CD4-positive, alpha-beta T cell treated with Interleukin-12 subunit alpha and Interleukin-12 subunit beta, for 1 hour (primary cell): ENCODE results near the gene ZNF212.

Experiments
- DNase-seq: peaks from one replicate; pipeline ENCODE4 v3.0.0-alpha.2; 2020

ZNF212 gene

DNA sequence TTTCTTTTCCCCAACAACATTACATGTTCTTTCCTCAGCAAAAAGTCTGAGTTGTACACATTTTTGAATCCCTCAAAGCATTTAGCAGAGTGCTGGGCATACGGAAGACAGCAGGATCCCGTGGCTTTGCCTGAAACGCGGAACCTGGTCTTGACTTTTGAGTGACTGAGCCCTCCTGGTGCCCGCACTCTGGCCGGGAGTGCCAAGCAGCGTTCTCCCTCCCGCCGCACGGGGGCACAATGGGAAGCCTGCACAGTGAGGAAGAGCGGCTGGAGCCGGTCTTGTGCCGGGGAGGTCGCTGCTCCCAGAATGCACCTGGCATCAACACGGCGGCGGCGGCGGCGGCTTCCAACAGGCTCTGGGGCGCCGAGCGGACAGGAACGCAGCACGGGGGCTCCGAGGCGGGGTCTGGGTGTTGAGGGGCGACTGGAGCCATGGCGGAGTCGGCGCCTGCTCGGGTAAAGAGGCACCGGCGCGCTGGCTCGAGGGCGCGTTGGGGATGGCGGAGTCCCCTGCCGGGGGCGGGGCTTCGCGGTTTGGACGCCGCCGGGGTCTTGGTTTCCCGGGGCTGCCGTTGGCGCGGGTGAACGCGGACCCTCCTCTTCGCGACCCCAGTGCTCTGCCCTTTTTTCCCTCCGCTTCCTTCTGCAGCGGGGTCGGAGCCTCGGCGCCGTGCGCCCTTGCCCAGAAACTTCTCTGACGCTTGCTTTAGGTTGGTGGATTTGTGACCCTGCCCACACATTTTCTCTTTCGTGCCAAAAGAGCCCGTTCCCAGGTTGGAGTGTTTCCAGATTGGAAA, at the start of gene ZNF212:
ZNF212 (plus strand) TSS at position 307 of the 799 bp plus-strand sequence; CDS start at position 435, 128 bp downstream.
- peak; percentile 88 for DNase-seq

DNA sequence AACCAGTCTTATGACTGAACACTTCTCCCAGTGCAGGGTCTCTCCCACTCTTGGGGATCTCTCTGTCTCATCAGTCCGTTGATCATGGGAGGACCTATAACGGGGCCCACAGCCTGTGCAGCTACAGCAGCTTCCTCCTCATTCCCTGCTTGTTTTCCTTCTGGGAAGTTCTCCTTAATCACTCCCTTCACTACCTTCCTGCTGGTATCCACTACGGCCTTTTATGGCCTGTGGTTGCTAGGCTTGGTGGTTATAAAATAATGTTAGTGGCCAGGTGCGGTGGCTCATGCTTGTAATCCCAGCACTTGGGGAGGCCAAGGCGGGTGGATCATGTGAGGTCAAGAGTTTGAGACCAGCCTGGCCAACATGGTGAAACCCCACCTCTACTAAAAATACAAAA, 47.6 kb upstream of the ZNF212 start:
- DNase-seq: no peak

GRCh38 chr7:149194799-149195179, 44.7 kb upstream of the ZNF212 start:
- DNase-seq: no peak

- peak; percentile 69 for DNase-seq
Observed at GRCh38 chr7:149195180-149196150, 44.0 kb upstream of the ZNF212 start, which contains the start of gene ZNF282. Gene ZNF282 (plus strand): TSS chr7:149195546. CDS start chr7:149195590, 44 bp downstream.

DNA sequence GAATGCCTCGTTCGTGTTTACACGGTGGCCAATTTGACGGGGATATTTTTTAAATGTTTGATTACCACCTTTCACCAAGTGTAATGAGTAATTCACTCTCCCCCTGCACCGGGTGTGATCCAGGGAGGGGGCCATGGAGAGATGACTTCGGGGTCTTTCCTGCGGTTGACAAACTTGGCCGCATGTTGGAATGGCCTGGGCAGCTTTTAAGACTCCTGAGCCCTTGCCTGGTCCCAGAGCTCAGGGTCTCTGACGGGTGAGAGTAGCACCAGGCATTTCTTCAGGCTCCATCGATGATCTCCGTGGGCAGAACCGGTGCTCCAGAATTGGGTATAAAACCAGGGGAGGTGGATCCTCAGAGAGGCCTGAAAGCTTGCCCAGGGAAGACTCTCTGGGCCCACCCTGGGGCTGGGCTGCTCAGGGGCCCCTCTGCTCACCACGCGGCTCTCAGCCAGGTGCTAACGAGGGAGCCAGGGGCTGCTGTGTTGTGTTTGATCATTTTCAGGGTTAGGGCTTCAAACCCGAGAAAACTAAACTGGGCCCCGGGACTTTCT, 43.2 kb upstream of the ZNF212 start:
- peak; percentile 4 for DNase-seq

DNA sequence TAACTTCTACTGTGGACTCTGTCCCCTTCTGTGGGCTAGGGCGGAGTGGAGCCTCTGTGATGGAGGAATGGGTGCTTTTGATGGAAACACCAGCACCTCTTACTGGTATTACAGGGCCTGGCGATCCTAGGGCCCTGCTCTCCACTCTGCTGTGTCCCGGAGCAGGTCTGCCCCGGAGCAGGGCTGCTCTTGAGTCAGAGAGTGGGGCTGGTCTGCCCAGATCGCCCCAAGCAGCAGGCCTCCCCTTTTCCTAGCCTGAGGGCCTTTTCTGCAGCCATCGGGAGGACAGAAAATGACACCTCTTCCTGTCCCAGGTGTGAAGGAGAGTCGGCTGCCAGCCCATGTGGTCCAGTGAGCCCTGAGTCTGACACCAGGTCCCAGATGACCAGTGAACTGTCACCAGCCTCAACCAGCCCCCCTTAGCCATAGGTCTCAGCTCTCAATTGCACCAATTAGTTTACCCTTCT, 42.7 kb upstream of the ZNF212 start:
- no peak for DNase-seq

DNA sequence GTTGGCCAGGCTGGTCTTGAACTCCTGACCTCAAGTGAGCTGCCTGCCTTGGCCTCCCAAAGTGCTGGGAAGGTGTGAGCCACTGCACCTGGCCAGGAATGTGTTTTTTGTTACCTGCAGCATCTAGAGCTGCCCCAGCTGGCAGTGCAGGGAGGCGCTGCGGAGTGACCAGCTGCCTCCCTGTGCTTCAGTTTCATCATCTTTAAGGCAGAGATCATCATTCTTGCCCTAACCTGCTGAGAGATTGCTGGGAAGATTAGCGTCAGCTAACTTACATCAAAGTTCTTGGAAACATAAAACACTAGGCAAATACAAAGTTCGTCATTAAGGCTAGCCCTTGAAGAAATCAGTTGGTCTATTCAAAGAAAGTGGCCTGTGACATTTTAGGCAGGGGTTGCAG, 41.8 kb upstream of the ZNF212 start:
- no peak for DNase-seq

DNA sequence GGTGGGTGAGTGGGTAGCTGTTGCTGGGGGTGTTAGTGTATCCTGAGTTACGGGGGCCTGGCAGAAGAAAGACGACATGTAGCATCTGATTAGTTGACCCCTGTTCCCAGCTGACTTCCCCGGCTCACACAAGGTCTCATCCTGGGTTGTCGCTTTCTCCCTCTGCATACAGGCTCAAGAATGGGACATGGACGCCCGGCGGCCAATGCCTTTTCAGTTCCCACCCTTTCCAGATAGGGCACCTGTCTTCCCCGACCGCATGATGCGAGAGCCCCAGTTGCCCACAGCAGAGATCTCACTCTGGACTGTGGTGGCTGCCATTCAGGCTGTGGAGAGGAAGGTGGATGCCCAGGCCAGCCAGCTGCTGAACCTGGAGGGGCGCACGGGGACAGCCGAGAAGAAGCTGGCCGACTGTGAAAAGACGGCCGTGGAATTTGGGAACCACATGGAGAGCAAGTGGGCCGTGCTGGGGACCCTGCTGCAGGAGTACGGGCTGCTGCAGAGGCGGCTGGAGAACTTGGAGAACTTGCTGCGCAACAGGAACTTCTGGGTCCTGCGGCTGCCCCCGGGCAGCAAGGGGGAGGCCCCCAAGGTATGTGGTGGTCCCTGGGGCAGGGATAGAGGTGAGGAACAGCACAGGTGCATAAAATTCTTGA, 41.2 kb upstream of the ZNF212 start:
- DNase-seq: no peak

DNA sequence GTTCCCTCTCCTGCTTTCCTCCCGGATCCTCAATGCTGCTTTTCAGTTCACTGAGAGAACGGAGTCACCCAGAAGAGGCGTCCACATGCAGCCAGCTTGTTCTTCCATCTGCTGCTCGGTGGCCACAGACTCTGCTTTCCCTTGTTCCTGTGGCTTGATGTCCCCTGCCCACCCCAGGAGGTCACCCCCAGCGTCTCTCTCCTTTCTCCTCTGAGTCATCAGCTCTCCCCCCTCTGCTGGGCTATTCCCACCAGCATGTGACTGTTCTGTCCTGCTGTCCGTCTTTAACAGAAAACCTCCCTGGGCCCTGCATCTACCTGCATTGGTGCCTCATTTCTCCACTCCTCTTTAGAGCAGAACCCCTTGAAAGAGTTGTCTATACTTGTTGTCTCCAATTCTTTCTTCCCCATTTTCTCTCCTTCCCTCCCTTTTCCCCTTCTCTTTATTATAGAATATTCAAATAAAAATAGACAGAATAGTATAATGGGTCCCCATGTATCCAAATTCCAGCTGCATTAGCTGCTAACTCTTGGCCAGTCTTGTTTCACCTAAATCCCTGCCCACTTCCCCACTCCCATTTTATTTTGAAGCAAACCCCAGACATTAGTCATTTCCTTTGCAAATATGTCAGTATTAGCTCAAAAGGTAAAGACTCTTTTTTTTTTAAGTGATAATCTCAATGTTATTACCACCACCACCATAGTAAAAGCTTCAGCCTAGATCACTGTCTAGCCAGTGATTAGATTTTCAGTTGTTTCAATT, 40.0 kb upstream of the ZNF212 start:
- DNase-seq: no peak

DNA sequence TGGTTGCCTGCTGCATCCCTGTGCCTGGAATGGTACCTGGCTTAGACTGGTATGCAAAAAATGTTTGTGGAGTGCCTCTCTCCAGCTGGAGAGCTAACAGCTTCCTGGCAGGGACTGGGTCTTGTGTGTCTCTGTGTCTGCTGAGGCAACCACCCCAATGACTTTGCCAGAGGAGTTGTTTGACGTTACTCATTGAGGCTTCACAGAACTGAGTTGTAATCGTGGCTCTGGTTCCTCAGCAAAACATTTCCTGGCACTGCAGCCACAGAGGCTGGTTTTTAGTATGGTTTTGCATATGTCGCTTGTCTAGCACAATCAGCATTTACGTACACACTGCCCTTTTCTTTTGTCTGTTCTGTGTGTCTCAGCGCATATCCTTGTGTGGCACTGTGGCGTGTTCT, 36.6 kb upstream of the ZNF212 start:
- DNase-seq: no peak

- DNase-seq: no peak
Observed at GRCh38 chr7:149205690-149206381, 33.6 kb upstream of the ZNF212 start.

DNA sequence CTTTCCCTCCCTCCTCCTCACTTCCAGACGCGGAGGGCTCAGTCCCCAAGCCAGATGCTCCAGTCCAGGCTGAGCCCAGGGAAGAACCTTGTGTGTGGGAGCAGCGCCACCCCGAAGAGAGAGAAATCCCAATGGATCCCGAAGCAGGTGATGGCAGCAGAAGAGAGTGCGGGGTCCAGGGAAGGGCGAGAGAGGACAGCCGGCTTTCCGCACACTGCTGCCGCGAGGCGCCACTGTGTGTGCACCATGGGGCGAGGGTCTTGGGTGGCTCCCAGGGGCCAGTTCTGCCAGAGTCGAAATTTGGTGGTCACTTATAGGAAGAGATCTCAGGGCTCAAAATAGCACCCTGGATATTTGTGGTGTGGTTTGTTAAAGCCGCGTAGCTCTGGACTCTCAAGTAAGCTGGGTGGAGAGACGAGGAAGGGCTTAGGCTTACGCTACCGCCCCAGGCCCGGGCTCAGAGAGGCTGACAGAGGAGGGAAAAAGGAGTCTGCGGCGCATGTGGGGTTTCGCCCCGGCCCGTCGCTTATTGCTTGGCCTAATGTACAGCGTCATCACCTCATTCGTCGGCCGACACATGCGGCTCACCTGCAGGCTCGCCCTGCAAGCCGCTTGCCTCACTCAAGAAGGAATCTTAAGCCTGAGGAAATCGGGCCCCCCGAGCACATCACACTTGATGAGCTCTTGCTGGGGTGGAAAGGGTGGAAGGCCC, 32.0 kb upstream of the ZNF212 start:
- DNase-seq: no peak

GRCh38 chr7:149209518-149210269, 29.8 kb upstream of the ZNF212 start:
- peak; percentile 59 for DNase-seq

- no peak for DNase-seq
Observed at GRCh38 chr7:149210551-149210950, 28.9 kb upstream of the ZNF212 start.

- DNase-seq: no peak
Observed at GRCh38 chr7:149214020-149214720, 25.3 kb upstream of the ZNF212 start.

DNA sequence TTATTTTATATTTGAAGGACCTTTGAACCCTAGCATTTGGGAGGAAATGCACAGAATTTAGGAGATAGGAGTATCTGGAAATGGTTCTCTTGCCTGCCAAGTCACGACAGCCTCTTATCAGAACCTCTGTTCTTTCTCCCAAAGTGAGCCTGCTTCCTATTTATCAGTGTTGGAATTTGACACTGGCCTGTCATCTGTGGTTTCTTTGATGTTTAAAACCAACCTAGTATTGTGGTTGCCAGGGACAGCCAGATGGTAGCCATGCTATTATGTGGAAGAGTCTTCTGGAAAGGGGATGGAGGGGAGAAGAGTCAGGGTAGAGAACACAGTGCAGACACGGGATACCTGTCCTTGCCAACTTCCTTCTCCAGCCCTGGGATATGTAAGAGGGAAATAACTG, 23.0 kb upstream of the ZNF212 start:
- no peak for DNase-seq

- no peak for DNase-seq
Observed at GRCh38 chr7:149217570-149217969, 21.9 kb upstream of the ZNF212 start.

DNA sequence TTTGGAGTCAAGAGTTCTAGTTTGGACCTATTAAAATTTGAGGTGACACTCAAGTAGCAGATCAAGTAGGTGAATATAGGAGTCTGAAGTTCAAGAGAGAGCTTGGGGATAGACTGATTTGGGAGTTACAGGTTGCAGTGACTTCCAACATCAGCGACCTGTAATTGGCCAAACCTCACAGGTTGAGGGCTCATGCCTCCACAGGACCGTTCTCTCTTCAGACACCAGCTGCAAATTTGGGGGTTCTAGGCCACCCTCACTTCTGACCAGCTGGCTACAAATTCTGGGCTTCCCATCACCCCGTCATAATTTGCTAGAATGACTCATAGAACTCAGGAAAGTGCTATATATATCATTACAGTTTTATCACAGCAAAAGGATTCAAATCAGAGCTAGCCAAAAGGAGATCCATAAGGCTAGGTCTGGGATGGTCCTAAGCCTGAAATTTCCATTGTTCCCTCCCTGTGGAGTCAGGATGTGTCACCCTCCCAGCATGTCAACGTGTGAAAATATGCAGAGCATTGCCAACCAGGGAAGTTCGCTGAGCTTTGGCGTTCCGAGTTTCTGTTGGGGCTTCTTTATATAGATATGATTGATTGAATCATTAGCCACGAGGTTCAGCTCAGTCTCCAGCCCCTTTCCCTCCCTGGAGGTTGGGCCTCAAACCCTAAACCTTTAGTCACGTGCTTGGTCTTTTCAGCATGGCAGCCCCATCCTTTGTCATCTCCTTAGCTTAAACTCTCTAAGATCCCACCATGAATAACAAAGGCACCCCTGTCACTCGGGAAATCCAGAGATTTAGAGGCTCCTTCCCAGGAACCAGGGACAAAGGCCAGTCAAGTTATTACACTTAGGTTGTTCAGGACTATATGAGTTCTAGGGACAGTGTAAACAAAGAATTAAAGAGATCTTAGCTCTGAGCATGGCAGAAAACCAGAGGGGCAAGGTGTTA, 20.7 kb upstream of the ZNF212 start:
- DNase-seq: no peak
